Thyroid gland (tissue), 4 donors: Measurements from ENCODE around the gene HBG1.
"Not testable (repeated sequence)": the region's sequence is repeated elsewhere in the genome, so short reads cannot be mapped to it uniquely, and the experiment has no call there.

Source experiments
- CTCF ChIP-seq, 6 experiments: fragments of 200-600 bp in 3 of 6; fragments of 450-650 bp in 3 of 6; sonication (generic) in 3 of 6; IDR thresholded peaks; one replicate each; pipeline ENCODE4 v1.5.1; 2016 to 2019; ENCODE audit warnings: antibody characterized with exemption in 6 of 6, mild to moderate bottlenecking in 2 of 6, inconsistent platforms in 1 of 6, moderate library complexity in 1 of 6
- POLR2A ChIP-seq, 2 donors: fragments of 450-650 bp; IDR thresholded peaks; one replicate each; pipeline ENCODE4 v1.6.1; 2017; ENCODE audit warnings: antibody characterized with exemption in 2 of 2, mild to moderate bottlenecking in 2 of 2, moderate library complexity in 1 of 2

- not testable (repeated sequence) for TF ChIP-seq CTCF, POLR2A (IDR thresholded peaks at IDR 0.05)
These were observed 44.8 kb upstream of the HBG1 start for GRCh38 chr11:5294342-5294995.
